ENCODE data around the gene ZNF700. TPM values are rescaled to one million over a fixed set of nuclear protein-coding genes. Genes with fewer than 3 reads are reported as not detected.
A peak's percentile ranks its signal among the peaks of the same experiment; 100 is the strongest.
"Not testable (repeated sequence)": the region's sequence is repeated elsewhere in the genome, so short reads cannot be mapped to it uniquely, and the experiment has no call there.

ZNF700 gene
- total RNA-seq, 4 donors from 2014 or later: 14.9 to 18.6 (median 17.7) TPM

DNA sequence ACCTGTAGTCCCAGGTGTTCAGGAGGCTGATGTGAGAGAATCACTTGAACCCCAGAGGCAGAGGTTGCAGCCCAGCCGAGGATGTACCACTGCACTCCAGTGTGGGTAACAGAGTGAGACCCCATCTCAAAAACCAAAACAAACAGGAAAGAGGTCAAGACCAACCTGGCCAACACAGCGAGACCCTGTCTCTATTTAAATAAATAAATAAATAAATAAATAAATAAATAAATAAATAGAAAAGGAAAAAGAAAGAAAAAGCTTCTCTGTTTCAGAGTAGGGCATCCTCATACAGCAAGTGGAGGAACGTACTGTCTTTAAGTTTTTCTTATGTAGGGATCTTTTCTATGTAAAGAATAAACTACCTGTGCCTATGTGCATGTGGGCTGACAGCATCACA is 2.3 kb downstream of the ZNF700 start:
- Histone ChIP-seq H3K36me3 (peaks cover 0 to 20% (median 0%) of the 10 kb centered on the region in 3 donors), H3K4me3 (no peak overlapping the region), H3K27ac (no peak overlapping the region), H3K9me3 (no peaks in the 10 kb centered on the region), H3K27me3 (no peaks in the 10 kb centered on the region), H3K4me1 (peaks cover 0 to 26% (median 13%) of the 10 kb centered on the region in 4 donors)
- 91 to 92% methylated on average over 3 of the region's 3 CpGs for WGBS, 2 donors
- DNase-seq (ENCODE audit: low spot score in 2 of 2): no peak
- TF ChIP-seq EP300 (IDR thresholded peaks at IDR 0.05): no peak
- no peak for TF ChIP-seq POLR2A (IDR thresholded peaks at IDR 0.05)
- TF ChIP-seq, protein P1, sequence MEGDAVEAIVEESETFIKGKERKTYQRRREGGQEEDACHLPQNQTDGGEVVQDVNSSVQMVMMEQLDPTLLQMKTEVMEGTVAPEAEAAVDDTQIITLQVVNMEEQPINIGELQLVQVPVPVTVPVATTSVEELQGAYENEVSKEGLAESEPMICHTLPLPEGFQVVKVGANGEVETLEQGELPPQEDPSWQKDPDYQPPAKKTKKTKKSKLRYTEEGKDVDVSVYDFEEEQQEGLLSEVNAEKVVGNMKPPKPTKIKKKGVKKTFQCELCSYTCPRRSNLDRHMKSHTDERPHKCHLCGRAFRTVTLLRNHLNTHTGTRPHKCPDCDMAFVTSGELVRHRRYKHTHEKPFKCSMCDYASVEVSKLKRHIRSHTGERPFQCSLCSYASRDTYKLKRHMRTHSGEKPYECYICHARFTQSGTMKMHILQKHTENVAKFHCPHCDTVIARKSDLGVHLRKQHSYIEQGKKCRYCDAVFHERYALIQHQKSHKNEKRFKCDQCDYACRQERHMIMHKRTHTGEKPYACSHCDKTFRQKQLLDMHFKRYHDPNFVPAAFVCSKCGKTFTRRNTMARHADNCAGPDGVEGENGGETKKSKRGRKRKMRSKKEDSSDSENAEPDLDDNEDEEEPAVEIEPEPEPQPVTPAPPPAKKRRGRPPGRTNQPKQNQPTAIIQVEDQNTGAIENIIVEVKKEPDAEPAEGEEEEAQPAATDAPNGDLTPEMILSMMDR (IDR thresholded peaks at IDR 0.05): no peak

DNA sequence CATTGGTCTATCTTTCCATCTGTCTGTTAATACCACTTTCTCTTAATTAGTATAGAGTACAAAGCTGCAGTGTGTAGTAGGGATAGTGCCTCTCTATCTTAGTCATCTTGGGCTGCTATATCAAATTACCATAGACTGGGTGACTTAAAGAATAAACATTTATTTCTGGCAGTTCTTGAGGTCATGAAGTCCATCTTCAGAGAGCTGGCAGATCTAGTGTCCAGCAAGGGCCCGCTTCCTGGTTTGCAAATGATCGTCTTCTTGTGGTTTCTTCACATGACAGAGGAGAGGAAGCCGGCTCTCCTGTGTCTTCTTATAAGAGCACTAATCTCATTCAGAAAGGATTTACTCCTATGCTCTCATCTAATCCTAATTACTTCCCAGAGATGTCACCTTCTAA is 6.1 kb downstream of the ZNF700 start:
- no peak overlapping the region for H3K4me3 ChIP-seq
- peak in 1 of 2 donors; percentile 16 for DNase-seq (ENCODE audit: low spot score in 2 of 2)
- no peak overlapping the region for H3K27ac ChIP-seq
- H3K9me3 ChIP-seq: peaks cover 0 to 25% (median 2%) of the 10 kb centered on the region in 4 donors
- TF ChIP-seq, protein P1 (IDR thresholded peaks at IDR 0.05): no peak
- TF ChIP-seq POLR2A (IDR thresholded peaks at IDR 0.05) (no peak), EP300 (IDR thresholded peaks at IDR 0.05) (no peak)
- H3K27me3 ChIP-seq: no peaks in the 10 kb centered on the region
- H3K36me3 ChIP-seq: peaks cover 0 to 44% (median 0%) of the 10 kb centered on the region in 3 donors
- WGBS, 2 donors: 90 to 94% methylated on average over 3 of the region's 3 CpGs
- H3K4me1 ChIP-seq: peaks cover 0 to 11% (median 4%) of the 10 kb centered on the region in 4 donors

DNA sequence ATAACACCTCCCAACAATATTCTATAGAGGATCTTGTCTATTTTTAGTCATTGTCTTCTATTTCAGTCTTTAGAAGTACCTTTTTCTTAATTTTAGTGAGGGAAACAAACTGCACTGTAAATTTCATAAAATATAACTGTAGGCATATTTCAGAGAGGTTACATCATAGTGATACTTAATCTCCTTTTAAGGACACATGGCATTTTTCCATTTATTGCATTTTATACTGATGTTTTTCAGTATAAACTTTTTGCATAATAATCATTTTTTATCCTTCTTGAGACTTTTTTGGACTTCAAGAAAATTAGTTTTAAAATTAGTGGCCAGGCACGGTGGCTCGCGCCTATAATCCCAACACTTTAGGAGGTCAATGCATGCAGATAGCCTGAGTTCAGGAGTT is 6.6 kb downstream of the ZNF700 start:
- Histone ChIP-seq H3K4me3 (no peak overlapping the region), H3K27me3 (no peaks in the 10 kb centered on the region), H3K4me1 (peaks cover 0 to 7% (median 0%) of the 10 kb centered on the region in 4 donors), H3K9me3 (peaks cover 0 to 25% (median 2%) of the 10 kb centered on the region in 4 donors), H3K36me3 (peaks cover 0 to 44% (median 0%) of the 10 kb centered on the region in 3 donors), H3K27ac (no peak overlapping the region)
- DNase-seq (ENCODE audit: low spot score in 2 of 2): no peak
- WGBS, 2 donors: 94 to 99% methylated on average over 3 of the region's 3 CpGs
- TF ChIP-seq POLR2A (IDR thresholded peaks at IDR 0.05) (no peak), EP300 (IDR thresholded peaks at IDR 0.05) (no peak)
- TF ChIP-seq, protein P1 (IDR thresholded peaks at IDR 0.05): no peak

DNA sequence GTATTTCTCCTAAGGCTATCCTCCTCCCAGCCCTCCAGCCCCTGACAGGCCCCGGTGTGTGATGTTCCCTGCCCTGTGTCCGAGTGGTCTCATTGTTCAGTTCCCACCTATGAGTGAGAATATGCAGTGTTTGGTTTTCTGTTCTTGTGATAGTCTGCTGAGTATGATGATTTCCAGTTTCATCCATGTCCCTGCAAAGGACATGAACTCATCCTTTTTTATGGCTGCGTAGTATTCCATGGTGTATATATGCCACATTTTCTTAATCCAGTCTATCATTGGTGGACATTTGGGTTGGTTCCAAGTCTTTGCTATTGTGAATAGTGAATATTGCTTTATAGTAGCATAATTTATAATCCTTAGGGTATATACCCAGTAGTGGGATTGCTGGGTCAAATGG is 10.9 kb downstream of the ZNF700 start:
- 95 to 99% methylated on average over 3 of the region's 3 CpGs for WGBS, 2 donors
- Histone ChIP-seq H3K9me3 (peaks cover 0 to 60% (median 10%) of the 10 kb centered on the region in 4 donors), H3K36me3 (peaks cover 0 to 56% (median under 1%) of the 10 kb centered on the region in 3 donors)
- not testable (repeated sequence) for DNase-seq (ENCODE audit: low spot score in 2 of 2); H3K4me1 ChIP-seq; H3K27me3 ChIP-seq; H3K27ac ChIP-seq; H3K4me3 ChIP-seq

- not testable (repeated sequence) for DNase-seq (ENCODE audit: low spot score in 2 of 2); H3K27ac ChIP-seq; H3K4me3 ChIP-seq; H3K27me3 ChIP-seq; H3K4me1 ChIP-seq
- whole genome bisulfite sequencing, 2 donors: 94 to 100% methylated on average over 3 of the region's 3 CpGs
- H3K9me3 ChIP-seq: peaks cover 0 to 85% (median 26%) of the 10 kb centered on the region in 4 donors
- H3K36me3 ChIP-seq: peaks cover 0 to 75% (median 12%) of the 10 kb centered on the region in 3 donors
Measured at GRCh38 chr19:11938383-11938782, 13.5 kb downstream of the ZNF700 start.

GRCh38 chr19:11941361-11941887 is 16.5 kb downstream of the ZNF700 start:
- H3K36me3 ChIP-seq: peaks cover 0 to 82% (median 28%) of the 10 kb centered on the region in 3 donors
- DNase-seq (ENCODE audit: low spot score in 2 of 2); H3K27ac ChIP-seq; H3K4me1 ChIP-seq; H3K27me3 ChIP-seq; H3K4me3 ChIP-seq: not testable (repeated sequence)
- H3K9me3 ChIP-seq: peaks cover 0 to 92% (median 42%) of the 10 kb centered on the region in 4 donors
- 96 to 99% methylated on average over 4 to 27 of the region's 29 CpGs for WGBS, 2 donors

Measured in tibial nerve (tissue), 4 donors.